IMR-90 (cell line): Measurements from ENCODE around the gene CRYBG3. TPM values are rescaled to one million over a fixed set of nuclear protein-coding genes. Genes with fewer than 3 reads are reported as not detected.

Experiments used
- ATAC-seq: fragments of 200-7000 bp; cut with Tn5 transposase; 2 replicates; pipeline ENCODE4 v1.9.1; 2020; ENCODE audit warnings: low read depth, mild to moderate bottlenecking, moderate library complexity
- BruUV-seq: library from RNA; stranded (reverse); fragments of 400-500 nt; replicated peaks from 2 replicates; lab custom pipeline; 2021; lab: Mats Ljungman, UMichigan
- CTCF ChIA-PET: fragments of 300-600 bp; formaldehyde crosslinking; extraction: SDS; loops from one replicate; lab custom pipeline; 2021; ENCODE audit warnings: antibody characterized with exemption; lab: Yijun Ruan, JAX
- POLR2A ChIA-PET: fragments of 300-600 bp; sonication (Branson Sonifier 250); formaldehyde crosslinking; loops from one replicate; lab custom pipeline; 2022; ENCODE audit warnings: antibody characterized with exemption; ENCODE audit not compliant: unreplicated experiment; lab: Charles Lee
- DNase-seq: peaks from one replicate; pipeline ENCODE4 v3.0.0; 2013
- H2AFZ ChIP-seq: replicated peaks from 2 replicates; pipeline ENCODE3; 2013; ENCODE audit warnings: low read length, mild to moderate bottlenecking; ENCODE audit not compliant: poor library complexity
- H2AK5ac ChIP-seq: 2 replicates; pipeline ENCODE4 v1.6.1; 2013; ENCODE audit warnings: low read depth, low read length, inconsistent platforms
- H2AK9ac ChIP-seq: replicated peaks from 2 replicates; pipeline ENCODE3; 2013; ENCODE audit warnings: mild to moderate bottlenecking, low read depth, low read length, moderate library complexity; ENCODE audit not compliant: poor library complexity
- H2BK120ac ChIP-seq: 2 replicates; pipeline ENCODE4 v1.6.1; 2013; ENCODE audit warnings: low read depth, low read length, inconsistent platforms
- H2BK15ac ChIP-seq: 3 replicates; pipeline ENCODE4 v1.6.1; 2013; ENCODE audit warnings: low read depth, low read length, inconsistent platforms
- H2BK20ac ChIP-seq: 2 replicates; pipeline ENCODE4 v1.6.1; 2013; ENCODE audit warnings: low read depth, mild to moderate bottlenecking, inconsistent platforms, low read length, moderate library complexity
- H2BK5ac ChIP-seq: 2 replicates; pipeline ENCODE4 v1.6.1; 2013; ENCODE audit warnings: mild to moderate bottlenecking, low read depth, low read length, inconsistent platforms; ENCODE audit not compliant: poor library complexity, severe bottlenecking
- H3K14ac ChIP-seq: replicated peaks from 2 replicates; pipeline ENCODE4 v1.6.1; 2013; ENCODE audit warnings: low read depth, low read length, inconsistent platforms
- H3K18ac ChIP-seq: 2 replicates; pipeline ENCODE4 v1.6.1; 2013; ENCODE audit warnings: low read depth, low read length, control low read depth
- H3K23ac ChIP-seq: 2 replicates; pipeline ENCODE4 v1.6.1; 2013; ENCODE audit warnings: low read depth, low read length, inconsistent platforms
- H3K27ac ChIP-seq: 2 replicates; pipeline ENCODE4 v1.5.1; 2013; ENCODE audit warnings: mild to moderate bottlenecking, control low read depth, low read length; ENCODE audit not compliant: insufficient read depth
- H3K27me3 ChIP-seq: 2 replicates; pipeline ENCODE4 v1.6.1; 2013; ENCODE audit warnings: low read length; ENCODE audit not compliant: control insufficient read depth, insufficient read depth
- H3K36me3 ChIP-seq: 2 replicates; pipeline ENCODE4 v1.6.1; 2013; ENCODE audit warnings: low read length, mixed read lengths; ENCODE audit not compliant: control insufficient read depth, insufficient read depth
- H3K4ac ChIP-seq: 2 replicates; pipeline ENCODE4 v1.6.1; 2013; ENCODE audit warnings: low read depth, low read length, inconsistent platforms
- H3K4me1 ChIP-seq: 2 replicates; pipeline ENCODE4 v1.6.1; 2013; ENCODE audit warnings: low read length, mixed read lengths; ENCODE audit not compliant: control insufficient read depth, insufficient read depth
- H3K4me2 ChIP-seq: 2 replicates; pipeline ENCODE4 v1.6.1; 2013; ENCODE audit warnings: low read depth, mild to moderate bottlenecking, control low read depth, low read length, moderate library complexity
- H3K4me3 ChIP-seq: 2 replicates; pipeline ENCODE4 v1.5.1; 2013; ENCODE audit warnings: low read depth, mild to moderate bottlenecking, control low read depth, low read length, moderate library complexity; ENCODE audit not compliant: insufficient read depth
- H3K56ac ChIP-seq: 2 replicates; pipeline ENCODE4 v1.6.1; 2013; ENCODE audit warnings: low read length, inconsistent platforms; ENCODE audit not compliant: insufficient read depth; ENCODE audit errors: extremely low read depth
- H3K79me1 ChIP-seq, 2 experiments: 2 replicates each; pipeline ENCODE4 v1.6.1; 2013; ENCODE audit warnings: low read length in 2 of 2, inconsistent platforms in 1 of 2, low read depth in 1 of 2
- H3K9ac ChIP-seq: 2 replicates; pipeline ENCODE4 v1.6.1; 2013; ENCODE audit warnings: low read depth, low read length, control low read depth
- H3K9me1 ChIP-seq: 2 replicates; pipeline ENCODE4 v1.6.1; 2013; ENCODE audit warnings: low read length, inconsistent platforms; ENCODE audit not compliant: insufficient read depth
- H3K9me3 ChIP-seq: 2 replicates; pipeline ENCODE4 v1.6.1; 2013; ENCODE audit warnings: low read length; ENCODE audit not compliant: control insufficient read depth, insufficient read depth
- H4K20me1 ChIP-seq: 2 replicates; pipeline ENCODE4 v1.6.1; 2013; ENCODE audit warnings: low read length, inconsistent platforms; ENCODE audit not compliant: insufficient read depth
- H4K5ac ChIP-seq: 2 replicates; pipeline ENCODE4 v1.6.1; 2013; ENCODE audit warnings: mild to moderate bottlenecking, low read depth, low read length, control low read depth
- H4K8ac ChIP-seq, 2 experiments: 2 replicates each; pipeline ENCODE4 v1.6.1; 2013; ENCODE audit warnings: low read depth in 2 of 2, low read length in 2 of 2, control low read depth in 1 of 2, inconsistent platforms in 1 of 2
- H4K91ac ChIP-seq: 2 replicates; pipeline ENCODE4 v1.6.1; 2013; ENCODE audit warnings: low read depth, low read length, inconsistent platforms; ENCODE audit not compliant: insufficient read depth
- BHLHE40 ChIP-seq: fragments of 150-350 bp; IDR thresholded peaks from 2 replicates; pipeline ENCODE4 v1.6.1; 2016; ENCODE audit warnings: mild to moderate bottlenecking, low read depth, low read length
- CEBPB ChIP-seq: IDR thresholded peaks from 2 replicates; pipeline ENCODE4 v1.6.1; 2012; ENCODE audit warnings: low read depth, low read length, improper control_type of control experiment
- ELK1 ChIP-seq: fragments of 150-350 bp; IDR thresholded peaks from 2 replicates; pipeline ENCODE4 v1.6.1; 2016; ENCODE audit warnings: low read depth, mild to moderate bottlenecking, low read length, moderate library complexity, borderline replicate concordance
- MAZ ChIP-seq: IDR thresholded peaks from 2 replicates; pipeline ENCODE4 v1.6.1; 2012; ENCODE audit warnings: low read depth, mild to moderate bottlenecking, low read length, improper control_type of control experiment, moderate library complexity, borderline replicate concordance
- MXI1 ChIP-seq: IDR thresholded peaks from 2 replicates; pipeline ENCODE4 v1.6.1; 2012; ENCODE audit warnings: low read depth, mild to moderate bottlenecking, low read length, moderate library complexity, borderline replicate concordance
- RAD21 ChIP-seq: IDR thresholded peaks from 2 replicates; pipeline ENCODE4 v1.6.1; 2012; ENCODE audit warnings: low read length, improper control_type of control experiment
- RCOR1 ChIP-seq: IDR thresholded peaks from 2 replicates; pipeline ENCODE4 v1.6.1; 2012; ENCODE audit warnings: mild to moderate bottlenecking, low read length, improper control_type of control experiment; ENCODE audit not compliant: insufficient replicate concordance
- SMC3 ChIP-seq: fragments of 150-350 bp; IDR thresholded peaks from 2 replicates; pipeline ENCODE4 v1.6.1; 2016; ENCODE audit warnings: low read depth, mild to moderate bottlenecking, antibody characterized with exemption, low read length, moderate library complexity
- WGBS, 2 experiments: methylation state at CpG; one replicate each; pipeline versions ENCODE4 v1.1.5 to v1.1.7; 2013; ENCODE audit warnings: missing lambda C conversion rate in 2 of 2; ENCODE audit not compliant: insufficient read length in 1 of 2; ENCODE audit errors: extremely low coverage in 2 of 2; 5-methylcytosine and 5-hydroxymethylcytosine counted together
- dilution Hi-C: fragments of 300-500 bp; cut with HindIII; formaldehyde crosslinking; loops from one replicate; pipeline ENCODE4 v1.14.3; 2018; ENCODE audit warnings: low sequenced_read_pairs; ENCODE audit not compliant: unreplicated experiment
- in situ Hi-C: fragments of 300-500 bp; cut with MboI; formaldehyde crosslinking; loops from 3 replicates; pipeline ENCODE4 v1.14.3; 2019; ENCODE audit warnings: low sequenced_read_pairs, inconsistent platforms, mixed read lengths
- intact Hi-C: fragments of 100-400 bp; cut with micrococcal nuclease; formaldehyde crosslinking; loops from 2 replicates; pipeline ENCODE4 v1.10.0; 2022
- polyA plus RNA-seq, 3 experiments: library from polyadenylated mRNA; depleted of rRNA; stranded (reverse); fragments of >200 nt; gene quantifications; 2 replicates each; pipeline ENCODE4 v1.2.3, GENCODE V29; 2012; ENCODE audit warnings: low replicate concordance in 1 of 3
- total RNA-seq: library from RNA; depleted of rRNA; stranded (reverse); fragments of >200 nt; gene quantifications from 2 replicates; pipeline ENCODE4 v1.2.3, GENCODE V29; 2012

CRYBG3 gene
- total and polyA plus RNA-seq, 2 of the 4 experiments (the other 2 are of a cell fraction) = 4.9 to 26.2 TPM

DNA sequence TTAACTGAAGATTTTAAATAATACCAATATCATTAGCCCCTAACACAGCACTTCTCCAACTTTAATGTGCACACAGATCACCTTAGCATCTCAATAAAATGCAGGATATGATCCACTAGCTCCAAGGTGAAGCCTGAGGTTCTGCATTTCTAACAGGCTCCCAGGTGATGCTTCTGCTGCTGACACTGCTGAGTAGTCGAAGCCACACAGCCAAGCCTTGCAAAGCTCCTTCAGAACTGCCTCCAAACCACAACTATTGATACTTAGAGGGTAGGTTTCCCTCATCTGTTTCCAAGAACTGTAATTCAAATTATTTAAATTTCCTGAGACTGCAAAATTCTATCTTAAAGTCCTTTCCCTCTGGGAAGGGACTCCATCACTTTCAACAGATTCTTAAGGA is 146.6 kb downstream of the CRYBG3 start:
- Histone ChIP-seq H3K23ac (no peak overlapping the region), H2AK9ac (no peak overlapping the region), H3K56ac (no peak overlapping the region), H4K91ac (no peak overlapping the region), H2BK20ac (no peak overlapping the region), H4K5ac (no peak overlapping the region), H3K9me1 (no peaks in the 10 kb centered on the region; the same call in 1 of the 2 replicates), H3K79me1 (peaks cover 15 to 32% of the 10 kb centered on the region in 2 experiments), H2BK5ac (no peak overlapping the region), H4K20me1 (no peaks in the 10 kb centered on the region), H3K14ac (no peak overlapping the region), H3K9me3 (no peaks in the 10 kb centered on the region), H3K4ac (no peak overlapping the region), H3K4me1 (peaks cover 9% of the 10 kb centered on the region), H2AFZ (no peak overlapping the region), H4K8ac (no peak overlapping the region), H3K27me3 (no peaks in the 10 kb centered on the region), H3K4me2 (no peak overlapping the region), H2BK120ac (no peak overlapping the region), H2BK15ac (no peak overlapping the region), H3K18ac (no peak overlapping the region; the same call in 1 of the 2 replicates), H3K4me3 (no peak overlapping the region), H2AK5ac (no peak overlapping the region), H3K9ac (no peak overlapping the region), H3K27ac (no peak overlapping the region), H3K36me3 (peaks cover 3% of the 10 kb centered on the region)
- WGBS, 2 experiments = no CpG with 5 or more reads among the region's 1 CpG
- TF ChIP-seq ELK1 (no peak), RCOR1 (no peak), RAD21 (no peak), MXI1 (no peak), BHLHE40 (no peak), MAZ (no peak), SMC3 (no peak), CEBPB (no peak)
- in situ Hi-C loops = no loop called here
- CTCF ChIA-PET = no interaction called here
- POLR2A ChIA-PET = no interaction called here
- dilution Hi-C loops = no loop called here
- BruUV-seq = no TSS peak
- no peak for DNase-seq
- intact Hi-C loops = no loop called here
- ATAC-seq = no peak
